ENCODE measurements around the gene FREM1.
A peak's percentile ranks its signal among the peaks of the same experiment; 100 is the strongest.

Gene FREM1

DNA sequence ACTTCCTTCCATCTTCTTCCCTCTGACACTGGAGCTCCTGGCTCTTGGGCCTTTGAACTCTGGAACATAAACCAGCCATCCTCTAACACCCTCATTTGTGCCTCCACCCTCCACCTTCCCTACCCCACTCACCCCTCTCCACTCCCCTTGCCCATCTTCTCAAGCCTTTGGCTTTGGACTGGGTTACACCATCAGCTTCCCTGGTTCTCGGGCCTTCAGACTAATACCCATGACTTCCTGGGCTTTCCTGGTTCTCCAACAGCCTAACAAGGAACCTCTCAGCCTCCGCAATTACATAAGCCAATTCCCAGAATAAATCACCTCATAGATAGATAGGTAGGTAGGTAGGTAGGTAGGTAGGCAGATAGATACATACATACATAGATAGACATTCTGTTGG lies 67.1 kb downstream of the FREM1 start:
- no CpG with 5 or more reads among the region's 2 CpGs for WGBS, 2 donors (ENCODE audit: extremely low coverage in 2 of 2, insufficient read length in 2 of 2, insufficient replicate concordance in 1 of 2)
- H3K4me1 ChIP-seq (ENCODE audit: control insufficient read depth in 2 of 2, insufficient read depth in 1 of 2, low read depth in 1 of 2, low read length in 2 of 2): no peaks in the 10 kb centered on the region
- no peak overlapping the region for H2BK120ac ChIP-seq (ENCODE audit: low read depth, low read length)
- no peak for DNase-seq (ENCODE audit: low spot score)
- H4K8ac ChIP-seq (ENCODE audit: low read depth, low read length): no peak overlapping the region
- peak overlapping the region; percentile 30 for H3K18ac ChIP-seq (ENCODE audit: low read length)
- no peaks in the 10 kb centered on the region for H3K27me3 ChIP-seq (ENCODE audit: control insufficient read depth in 3 of 3, insufficient read depth in 3 of 3, low read depth in 1 of 3, low read length in 3 of 3)
- no peak overlapping the region for H3K23ac ChIP-seq (ENCODE audit: low read depth, low read length, poor library complexity)
- H3K14ac ChIP-seq (ENCODE audit: low read length): peak overlapping the region; percentile 75
- H2AFZ ChIP-seq (ENCODE audit: low read length): no peak overlapping the region
- no peak overlapping the region for H4K91ac ChIP-seq (ENCODE audit: low read depth, low read length, poor library complexity)
- no peaks in the 10 kb centered on the region for H3K79me1 ChIP-seq (ENCODE audit: low read depth, low read length)
- no peak overlapping the region for H2AK5ac ChIP-seq (ENCODE audit: low read depth, low read length)
- no peak overlapping the region for H2BK12ac ChIP-seq (ENCODE audit: low read length)
- no peak overlapping the region for H3K9ac ChIP-seq (ENCODE audit: low read depth, low read length, poor library complexity)
- no peak overlapping the region for H2BK5ac ChIP-seq (ENCODE audit: low read length)
- no peak overlapping the region for H2BK15ac ChIP-seq (ENCODE audit: low read length)
- no peak overlapping the region for H3K4ac ChIP-seq (ENCODE audit: low read length)
- H3K36me3 ChIP-seq (replicated peaks in 1 of 2; ENCODE audit: control insufficient read depth in 2 of 2, insufficient read depth in 2 of 2, low read length in 2 of 2): peaks cover 0 to 97% of the 10 kb centered on the region in 2 donors
- H3K9me3 ChIP-seq (replicated peaks in 1 of 2; ENCODE audit: control insufficient read depth in 2 of 2, insufficient read depth in 1 of 2, low read depth in 1 of 2, low read length in 2 of 2): no peaks in the 10 kb centered on the region
- no peak overlapping the region for H3K4me2 ChIP-seq (ENCODE audit: insufficient read depth, low read length, poor library complexity, severe bottlenecking)
- H3K4me3 ChIP-seq (ENCODE audit: low read length in 2 of 2): no peak overlapping the region
- H3K27ac ChIP-seq (replicated peaks; ENCODE audit: low read length): no peak overlapping the region

DNA sequence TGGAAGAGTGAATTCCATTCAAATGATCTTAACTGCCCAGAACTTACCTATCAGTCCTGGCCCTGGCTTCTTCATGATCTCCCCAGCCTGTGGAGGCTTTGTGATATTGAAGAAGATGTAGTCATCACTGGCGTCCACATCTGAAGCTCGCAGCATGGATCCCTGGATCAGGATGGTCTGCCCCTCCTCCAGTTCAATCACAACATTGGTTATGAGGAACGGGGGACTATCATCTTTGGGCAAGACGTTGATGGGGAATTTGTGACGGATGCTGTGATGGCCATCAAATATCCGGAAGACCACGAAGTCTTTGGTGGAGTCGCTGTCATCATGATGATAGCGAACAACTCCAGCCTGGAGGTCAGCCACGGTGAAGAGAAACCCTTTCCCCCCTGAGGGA lies 68.0 kb downstream of the FREM1 start:
- H3K4ac ChIP-seq (ENCODE audit: low read length): no peak overlapping the region
- H3K36me3 ChIP-seq (replicated peaks in 1 of 2; ENCODE audit: control insufficient read depth in 2 of 2, insufficient read depth in 2 of 2, low read length in 2 of 2): peaks cover 0 to 97% of the 10 kb centered on the region in 2 donors
- H3K9me3 ChIP-seq (replicated peaks in 1 of 2; ENCODE audit: control insufficient read depth in 2 of 2, insufficient read depth in 1 of 2, low read depth in 1 of 2, low read length in 2 of 2): no peaks in the 10 kb centered on the region
- DNase-seq (ENCODE audit: low spot score): no peak
- no CpG with 5 or more reads among the region's 10 CpGs for WGBS, 2 donors (ENCODE audit: extremely low coverage in 2 of 2, insufficient read length in 2 of 2, insufficient replicate concordance in 1 of 2)
- H3K4me2 ChIP-seq (ENCODE audit: insufficient read depth, low read length, poor library complexity, severe bottlenecking): no peak overlapping the region
- H4K91ac ChIP-seq (ENCODE audit: low read depth, low read length, poor library complexity): no peak overlapping the region
- no peaks in the 10 kb centered on the region for H3K27me3 ChIP-seq (ENCODE audit: control insufficient read depth in 3 of 3, insufficient read depth in 3 of 3, low read depth in 1 of 3, low read length in 3 of 3)
- H3K9ac ChIP-seq (ENCODE audit: low read depth, low read length, poor library complexity): no peak overlapping the region
- H2AFZ ChIP-seq (ENCODE audit: low read length): no peak overlapping the region
- no peak overlapping the region for H3K23ac ChIP-seq (ENCODE audit: low read depth, low read length, poor library complexity)
- H3K4me3 ChIP-seq (ENCODE audit: low read length in 2 of 2): no peak overlapping the region
- H4K8ac ChIP-seq (ENCODE audit: low read depth, low read length): no peak overlapping the region
- no peak overlapping the region for H3K14ac ChIP-seq (ENCODE audit: low read length)
- H2BK15ac ChIP-seq (ENCODE audit: low read length): no peak overlapping the region
- no peak overlapping the region for H2BK5ac ChIP-seq (ENCODE audit: low read length)
- H2BK12ac ChIP-seq (ENCODE audit: low read length): no peak overlapping the region
- peak overlapping the region; percentile 53 for H3K18ac ChIP-seq (ENCODE audit: low read length)
- H2BK120ac ChIP-seq (ENCODE audit: low read depth, low read length): no peak overlapping the region
- H2AK5ac ChIP-seq (ENCODE audit: low read depth, low read length): no peak overlapping the region
- H3K27ac ChIP-seq (replicated peaks; ENCODE audit: low read length): no peak overlapping the region
- H3K4me1 ChIP-seq (ENCODE audit: control insufficient read depth in 2 of 2, insufficient read depth in 1 of 2, low read depth in 1 of 2, low read length in 2 of 2): no peaks in the 10 kb centered on the region
- no peaks in the 10 kb centered on the region for H3K79me1 ChIP-seq (ENCODE audit: low read depth, low read length)

DNA sequence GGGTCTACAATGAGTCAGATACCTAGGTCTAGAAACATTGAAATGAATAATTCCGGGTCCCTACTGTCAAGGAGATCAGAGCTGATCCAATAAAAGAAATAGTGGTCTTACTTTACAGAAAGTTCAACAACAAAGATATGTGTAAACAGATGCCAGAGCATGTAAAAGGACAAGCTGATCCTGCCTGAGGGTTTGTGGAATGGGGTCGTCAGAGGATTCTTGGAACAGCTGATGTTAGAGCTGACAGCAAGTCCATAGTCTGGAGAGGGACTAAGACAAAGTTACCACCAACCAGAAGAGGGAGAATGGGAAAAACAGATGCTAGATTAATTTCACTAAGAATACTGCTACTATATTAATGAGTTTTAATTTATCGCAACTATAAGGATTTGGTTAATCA lies 71.5 kb downstream of the FREM1 start:
- Histone ChIP-seq H2BK12ac (ENCODE audit: low read length) (no peak overlapping the region), H2BK120ac (ENCODE audit: low read depth, low read length) (no peak overlapping the region), H3K4me2 (ENCODE audit: insufficient read depth, low read length, poor library complexity, severe bottlenecking) (no peak overlapping the region), H3K27ac (replicated peaks; ENCODE audit: low read length) (no peak overlapping the region), H2BK5ac (ENCODE audit: low read length) (no peak overlapping the region), H3K14ac (ENCODE audit: low read length) (no peak overlapping the region), H3K4me1 (ENCODE audit: control insufficient read depth in 2 of 2, insufficient read depth in 1 of 2, low read depth in 1 of 2, low read length in 2 of 2) (no peaks in the 10 kb centered on the region), H3K27me3 (ENCODE audit: control insufficient read depth in 3 of 3, insufficient read depth in 3 of 3, low read depth in 1 of 3, low read length in 3 of 3) (no peaks in the 10 kb centered on the region), H3K9ac (ENCODE audit: low read depth, low read length, poor library complexity) (no peak overlapping the region), H3K9me3 (replicated peaks in 1 of 2; ENCODE audit: control insufficient read depth in 2 of 2, insufficient read depth in 1 of 2, low read depth in 1 of 2, low read length in 2 of 2) (no peaks in the 10 kb centered on the region), H3K79me1 (ENCODE audit: low read depth, low read length) (no peaks in the 10 kb centered on the region), H2BK15ac (ENCODE audit: low read length) (no peak overlapping the region), H2AK5ac (ENCODE audit: low read depth, low read length) (no peak overlapping the region), H3K18ac (ENCODE audit: low read length) (no peak overlapping the region), H3K4me3 (ENCODE audit: low read length in 2 of 2) (no peak overlapping the region), H3K23ac (ENCODE audit: low read depth, low read length, poor library complexity) (no peak overlapping the region), H3K4ac (ENCODE audit: low read length) (no peak overlapping the region), H3K36me3 (replicated peaks in 1 of 2; ENCODE audit: control insufficient read depth in 2 of 2, insufficient read depth in 2 of 2, low read length in 2 of 2) (peaks cover 0 to 100% of the 10 kb centered on the region in 2 donors), H2AFZ (ENCODE audit: low read length) (no peak overlapping the region), H4K8ac (ENCODE audit: low read depth, low read length) (no peak overlapping the region), H4K91ac (ENCODE audit: low read depth, low read length, poor library complexity) (no peak overlapping the region)
- no CpG with 5 or more reads among the region's 3 CpGs for WGBS, 2 donors (ENCODE audit: extremely low coverage in 2 of 2, insufficient read length in 2 of 2, insufficient replicate concordance in 1 of 2)
- DNase-seq (ENCODE audit: low spot score): no peak

DNA sequence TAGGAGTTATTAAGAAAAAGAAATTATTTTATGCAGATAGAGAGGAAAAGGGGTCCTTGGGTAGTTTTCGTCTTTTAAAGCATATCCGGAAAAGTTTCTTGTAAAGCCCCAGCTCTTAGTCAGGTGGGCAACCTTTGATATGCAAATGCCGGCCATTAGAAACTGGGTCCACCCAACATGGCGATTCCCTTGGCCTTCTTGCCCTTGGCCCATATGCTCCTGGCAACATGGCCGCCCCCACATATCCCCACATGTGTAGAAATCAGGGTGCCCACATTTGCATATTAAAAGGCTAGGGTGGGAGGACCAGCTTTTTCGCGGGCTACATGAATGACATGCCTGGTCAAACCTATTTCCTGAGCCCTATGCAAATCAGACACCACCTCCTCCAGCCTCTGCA lies 73.3 kb downstream of the FREM1 start:
- H3K4me3 ChIP-seq (ENCODE audit: low read length in 2 of 2): no peak overlapping the region
- H3K18ac ChIP-seq (ENCODE audit: low read length): no peak overlapping the region
- H3K4me2 ChIP-seq (ENCODE audit: insufficient read depth, low read length, poor library complexity, severe bottlenecking): no peak overlapping the region
- no peak overlapping the region for H4K8ac ChIP-seq (ENCODE audit: low read depth, low read length)
- no CpG with 5 or more reads among the region's 7 CpGs for WGBS, 2 donors (ENCODE audit: extremely low coverage in 2 of 2, insufficient read length in 2 of 2, insufficient replicate concordance in 1 of 2)
- H3K14ac ChIP-seq (ENCODE audit: low read length): no peak overlapping the region
- H4K91ac ChIP-seq (ENCODE audit: low read depth, low read length, poor library complexity): no peak overlapping the region
- no peak overlapping the region for H2AK5ac ChIP-seq (ENCODE audit: low read depth, low read length)
- H3K4ac ChIP-seq (ENCODE audit: low read length): no peak overlapping the region
- no peak overlapping the region for H3K9ac ChIP-seq (ENCODE audit: low read depth, low read length, poor library complexity)
- no peak overlapping the region for H2AFZ ChIP-seq (ENCODE audit: low read length)
- H3K36me3 ChIP-seq (replicated peaks in 1 of 2; ENCODE audit: control insufficient read depth in 2 of 2, insufficient read depth in 2 of 2, low read length in 2 of 2): peaks cover 0 to 100% of the 10 kb centered on the region in 2 donors
- no peak overlapping the region for H2BK15ac ChIP-seq (ENCODE audit: low read length)
- no peaks in the 10 kb centered on the region for H3K4me1 ChIP-seq (ENCODE audit: control insufficient read depth in 2 of 2, insufficient read depth in 1 of 2, low read depth in 1 of 2, low read length in 2 of 2)
- H2BK5ac ChIP-seq (ENCODE audit: low read length): no peak overlapping the region
- no peak overlapping the region for H3K27ac ChIP-seq (replicated peaks; ENCODE audit: low read length)
- H2BK120ac ChIP-seq (ENCODE audit: low read depth, low read length): no peak overlapping the region
- no peak overlapping the region for H3K23ac ChIP-seq (ENCODE audit: low read depth, low read length, poor library complexity)
- no peak overlapping the region for H2BK12ac ChIP-seq (ENCODE audit: low read length)
- no peaks in the 10 kb centered on the region for H3K79me1 ChIP-seq (ENCODE audit: low read depth, low read length)
- H3K9me3 ChIP-seq (replicated peaks in 1 of 2; ENCODE audit: control insufficient read depth in 2 of 2, insufficient read depth in 1 of 2, low read depth in 1 of 2, low read length in 2 of 2): peaks cover 0 to 16% of the 10 kb centered on the region in 2 donors
- DNase-seq (ENCODE audit: low spot score): no peak
- no peaks in the 10 kb centered on the region for H3K27me3 ChIP-seq (ENCODE audit: control insufficient read depth in 3 of 3, insufficient read depth in 3 of 3, low read depth in 1 of 3, low read length in 3 of 3)

Measured in neuronal stem cell (in vitro differentiated cells).